Pons (tissue), 1 donor: ENCODE data around the gene MOV10L1.
A peak's percentile ranks its signal among the peaks of the same experiment; 100 is the strongest.
"Not testable (repeated sequence)": the region's sequence is repeated elsewhere in the genome, so short reads cannot be mapped to it uniquely, and the experiment has no call there.

Experiments
- DNase-seq: peaks from one replicate; pipeline ENCODE4 v3.0.0-alpha.2; 2016; ENCODE audit warnings: low spot score

Gene MOV10L1

GRCh38 chr22:50105208-50106100, 15.6 kb downstream of the MOV10L1 start:
- DNase-seq: peak; percentile 53

- DNase-seq: no peak
Measured at GRCh38 chr22:50107529-50107928, 17.7 kb downstream of the MOV10L1 start.

- DNase-seq: no peak
Measured at GRCh38 chr22:50111056-50111455, 21.2 kb downstream of the MOV10L1 start.

- peak; percentile 39 for DNase-seq
Measured at GRCh38 chr22:50112151-50113118, 22.6 kb downstream of the MOV10L1 start.

GRCh38 chr22:50114221-50115021, 24.6 kb downstream of the MOV10L1 start:
- DNase-seq: no peak

- DNase-seq: no peak
Measured at GRCh38 chr22:50115693-50116092, 25.9 kb downstream of the MOV10L1 start.

GRCh38 chr22:50117168-50117762, 27.5 kb downstream of the MOV10L1 start:
- no peak for DNase-seq

- no peak for DNase-seq
Measured at GRCh38 chr22:50118129-50118528, 28.3 kb downstream of the MOV10L1 start.

GRCh38 chr22:50118557-50119168, 28.9 kb downstream of the MOV10L1 start:
- no peak for DNase-seq

GRCh38 chr22:50119169-50119767, 29.5 kb downstream of the MOV10L1 start:
- no peak for DNase-seq

GRCh38 chr22:50119768-50120251, 30.0 kb downstream of the MOV10L1 start:
- DNase-seq: no peak

- DNase-seq: no peak
Measured at GRCh38 chr22:50121202-50121740, 31.5 kb downstream of the MOV10L1 start.

- no peak for DNase-seq
Measured at GRCh38 chr22:50123119-50123518, 33.3 kb downstream of the MOV10L1 start.

GRCh38 chr22:50125029-50125428, 35.2 kb downstream of the MOV10L1 start:
- no peak for DNase-seq

GRCh38 chr22:50129121-50129736, 39.4 kb downstream of the MOV10L1 start:
- DNase-seq: no peak

GRCh38 chr22:50131894-50132293, 42.1 kb downstream of the MOV10L1 start:
- no peak for DNase-seq

GRCh38 chr22:50134481-50134880, 44.7 kb downstream of the MOV10L1 start:
- DNase-seq: no peak

GRCh38 chr22:50136581-50137015, 46.8 kb downstream of the MOV10L1 start:
- DNase-seq: no peak

GRCh38 chr22:50137277-50137676, 47.5 kb downstream of the MOV10L1 start:
- DNase-seq: not testable (repeated sequence)

GRCh38 chr22:50138041-50138440, 48.2 kb downstream of the MOV10L1 start:
- DNase-seq: no peak
